HG02571 (cell line): ENCODE measurements around the gene TENM4.

Source experiments
- ATAC-seq: cut with Tn5 transposase; IDR thresholded peaks from one replicate; pipeline ENCODE4 v1.9.1; 2021; ENCODE audit warnings: mild to moderate bottlenecking, moderate library complexity; ENCODE audit not compliant: unreplicated experiment

TENM4 gene

GRCh38 chr11:79071190-79071589 lies 369.6 kb downstream of the TENM4 start:
- no peak for ATAC-seq

GRCh38 chr11:79070518-79070917 lies 370.3 kb downstream of the TENM4 start:
- ATAC-seq = no peak

DNA sequence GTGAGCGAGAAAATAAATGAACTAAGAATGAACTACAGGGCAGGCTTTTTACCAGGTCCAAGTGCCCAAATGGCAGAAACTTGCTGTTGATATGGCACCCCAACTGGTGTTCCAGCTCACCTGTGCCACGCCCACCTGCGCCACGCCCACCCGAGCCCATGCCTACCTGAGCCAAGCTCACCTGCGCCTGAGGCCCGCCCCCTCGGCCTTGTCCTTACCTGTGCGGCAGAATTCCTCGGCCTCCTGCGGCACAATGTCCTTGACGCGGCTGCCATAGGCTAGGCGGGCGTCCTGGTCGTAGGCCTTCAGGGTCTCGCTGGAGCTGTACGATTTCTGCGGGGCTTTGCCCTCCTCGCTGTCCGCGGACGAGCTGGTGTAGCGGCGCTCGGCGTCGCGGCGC lies 371.3 kb downstream of the TENM4 start:
- ATAC-seq = no peak

GRCh38 chr11:79068356-79068755 lies 372.5 kb downstream of the TENM4 start:
- no peak for ATAC-seq

GRCh38 chr11:79067352-79067679 lies 373.5 kb downstream of the TENM4 start:
- ATAC-seq = no peak

- ATAC-seq = no peak
Measured at GRCh38 chr11:79066456-79067351, 374.1 kb downstream of the TENM4 start.

- ATAC-seq = no peak
Measured at GRCh38 chr11:79062814-79063762, 377.7 kb downstream of the TENM4 start.

- ATAC-seq = no peak
Measured at GRCh38 chr11:79060081-79060953, 380.5 kb downstream of the TENM4 start.

GRCh38 chr11:79059141-79059540 lies 381.7 kb downstream of the TENM4 start:
- ATAC-seq = no peak

- no peak for ATAC-seq
Measured at GRCh38 chr11:79055856-79056631, 384.8 kb downstream of the TENM4 start.

GRCh38 chr11:79054636-79055035 lies 386.2 kb downstream of the TENM4 start:
- no peak for ATAC-seq

DNA sequence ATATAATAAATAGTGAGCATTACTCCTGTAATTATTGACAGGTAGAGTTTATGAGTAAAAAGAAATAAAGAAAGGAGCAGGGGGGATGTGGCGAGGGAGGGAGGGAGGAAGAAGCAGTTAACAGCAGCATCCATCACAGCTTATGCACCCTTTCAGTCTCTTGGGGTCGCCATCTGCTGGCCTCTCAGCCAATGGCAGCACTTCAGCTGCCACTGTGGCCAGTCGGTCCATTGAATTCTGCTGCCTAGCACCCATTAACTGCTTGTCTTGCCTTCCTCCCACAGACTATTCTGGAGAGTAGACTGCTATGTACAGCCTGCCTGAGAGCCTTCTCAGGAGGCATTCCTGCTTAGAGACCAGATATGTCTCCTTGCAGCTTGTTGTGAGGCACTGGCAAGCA lies 388.3 kb downstream of the TENM4 start:
- ATAC-seq = no peak

GRCh38 chr11:79050786-79051185 lies 390.0 kb downstream of the TENM4 start:
- ATAC-seq = no peak

GRCh38 chr11:79049741-79050179 lies 391.1 kb downstream of the TENM4 start:
- no peak for ATAC-seq

DNA sequence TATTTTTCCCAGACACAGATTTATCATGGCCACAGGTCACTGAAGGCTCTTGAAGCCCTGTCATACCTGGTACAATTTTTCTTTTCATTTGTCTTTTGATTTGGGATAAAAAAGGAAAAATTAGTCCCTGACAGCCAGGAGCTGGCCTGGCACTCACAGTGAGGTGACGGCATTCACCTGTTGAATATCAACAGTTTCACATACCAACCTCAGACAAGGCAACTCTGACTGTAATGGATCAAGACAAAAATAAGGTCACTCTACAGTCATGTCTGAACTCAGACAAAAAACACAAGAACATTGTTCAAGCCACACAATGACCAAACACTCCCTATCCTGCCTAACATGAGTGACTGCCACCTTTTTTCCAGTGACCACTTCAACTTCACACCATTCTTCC lies 392.9 kb downstream of the TENM4 start:
- ATAC-seq = no peak

DNA sequence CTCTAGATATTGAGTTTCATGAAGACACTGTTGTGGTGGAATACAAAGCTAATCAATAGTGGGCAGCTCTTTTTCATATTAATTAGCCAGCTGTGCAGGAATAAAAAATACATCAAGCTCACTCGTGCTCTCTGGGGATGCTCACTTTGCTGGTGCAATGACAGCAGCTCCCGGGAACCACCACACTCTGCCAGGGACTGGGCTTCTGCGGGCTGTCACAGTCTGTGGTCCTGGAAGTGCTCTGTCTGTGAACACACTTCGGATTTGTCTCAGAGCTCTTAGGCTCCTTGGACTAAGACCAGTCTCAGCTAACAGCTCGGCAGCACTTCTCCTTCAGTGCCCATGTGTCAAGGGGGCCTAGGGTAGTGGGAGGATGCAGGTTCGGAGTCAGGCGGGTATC lies 393.5 kb downstream of the TENM4 start:
- ATAC-seq = no peak

DNA sequence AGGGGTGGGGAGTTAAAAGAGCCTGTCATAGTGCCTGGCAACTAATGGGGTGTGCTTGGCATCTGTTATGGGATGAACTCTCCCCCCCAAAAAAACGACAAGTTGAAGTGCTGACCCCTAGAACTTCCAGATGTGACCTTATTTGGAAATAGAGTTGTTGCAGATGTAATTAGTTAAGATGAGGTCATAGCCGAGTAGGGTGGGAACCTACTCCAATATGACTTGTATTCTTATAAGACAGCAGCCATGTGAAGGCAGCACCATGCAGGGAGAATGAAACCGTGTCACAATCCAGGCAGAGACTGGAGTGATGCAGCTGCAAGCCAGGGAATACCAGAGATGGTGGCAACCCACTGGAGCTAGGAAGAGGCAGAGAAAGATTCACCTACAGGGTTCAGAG lies 394.5 kb downstream of the TENM4 start:
- ATAC-seq = no peak

- no peak for ATAC-seq
Measured at GRCh38 chr11:79045800-79046304, 395.0 kb downstream of the TENM4 start.

GRCh38 chr11:79045018-79045799 lies 395.6 kb downstream of the TENM4 start:
- ATAC-seq = no peak
